Kidney capillary endothelial cell (primary cell): Measurements from ENCODE around the gene RAB22A.

Experiments
- DNase-seq: peaks from one replicate; pipeline ENCODE4 v3.0.0-alpha.2; 2018; ENCODE audit warnings: low spot score

The RAB22A gene

DNA sequence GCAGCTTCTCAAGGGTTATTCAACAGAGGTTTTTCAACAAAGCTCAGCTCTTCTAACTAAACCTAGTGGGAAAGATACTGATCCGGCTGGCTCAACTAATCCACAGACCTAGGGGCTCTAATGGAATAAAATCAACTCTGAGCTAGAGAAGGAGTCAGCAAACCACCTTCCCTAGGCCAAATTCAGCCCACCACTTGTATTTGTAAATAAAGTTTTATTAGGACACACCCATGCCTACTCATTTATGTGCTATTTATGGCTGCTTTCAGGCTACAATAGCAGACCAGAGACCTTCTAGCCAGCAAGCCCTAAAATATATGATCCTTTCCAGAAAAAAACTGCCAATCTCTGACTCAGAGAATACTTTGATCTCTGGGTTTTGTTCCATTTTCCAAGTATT, 6.0 kb upstream of the RAB22A start:
- no peak for DNase-seq

DNA sequence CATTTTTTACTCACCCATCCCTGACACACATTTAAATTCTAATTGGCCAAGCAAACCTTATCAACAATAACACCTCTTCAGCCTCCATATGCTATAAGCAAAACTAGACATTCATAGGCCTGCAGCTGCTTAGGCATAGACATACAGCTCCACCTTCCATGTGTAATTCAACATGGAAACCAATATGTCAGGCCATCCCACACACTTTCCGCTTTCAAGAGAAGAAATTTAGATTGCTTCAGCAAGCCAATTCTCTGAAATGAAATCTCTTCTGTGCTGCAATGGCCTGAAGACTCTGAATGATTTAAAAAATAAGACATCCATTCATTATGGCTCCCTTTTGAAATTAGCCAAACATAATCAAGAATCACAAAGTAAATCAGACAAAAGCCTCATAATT, 4.5 kb upstream of the RAB22A start:
- DNase-seq = no peak

DNA sequence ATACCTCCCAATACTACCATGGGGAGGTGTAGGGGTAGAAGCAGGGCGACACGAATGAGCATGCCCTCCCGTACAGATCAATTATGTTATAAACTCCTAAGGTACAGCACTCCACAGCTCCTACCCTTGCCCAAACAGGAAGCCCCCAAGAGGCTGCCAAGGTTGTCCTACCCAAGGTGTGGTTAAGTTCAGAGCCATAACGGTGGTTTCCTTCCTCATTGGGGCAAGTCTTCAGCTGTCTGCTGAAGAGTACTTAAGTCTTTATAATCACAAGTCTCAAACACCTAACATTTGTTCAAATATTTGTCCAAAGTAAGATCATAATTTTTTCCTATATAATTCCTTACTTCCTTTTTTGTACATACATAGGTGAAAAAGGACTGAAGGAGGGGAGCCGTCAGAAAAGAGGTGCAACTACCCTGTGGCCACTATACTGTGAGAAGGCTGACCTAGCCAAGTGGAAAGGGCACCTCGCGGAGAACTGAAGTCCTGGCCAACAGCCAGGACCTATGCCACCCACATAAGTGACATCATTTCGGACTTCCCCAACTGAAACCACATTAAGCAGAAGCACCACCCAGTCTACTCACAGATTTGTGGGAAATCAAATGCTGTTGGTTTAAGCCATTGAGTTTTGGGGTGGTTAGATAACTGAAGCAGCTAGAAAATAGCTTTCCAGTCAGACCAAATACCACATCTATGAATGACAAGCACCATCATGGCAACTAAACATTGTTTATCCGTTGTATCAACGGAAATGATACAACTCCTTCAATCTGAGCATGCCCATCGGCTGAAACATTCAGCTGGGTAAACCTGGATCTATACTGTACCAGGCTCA, 2.9 kb upstream of the RAB22A start:
- DNase-seq = no peak

DNA sequence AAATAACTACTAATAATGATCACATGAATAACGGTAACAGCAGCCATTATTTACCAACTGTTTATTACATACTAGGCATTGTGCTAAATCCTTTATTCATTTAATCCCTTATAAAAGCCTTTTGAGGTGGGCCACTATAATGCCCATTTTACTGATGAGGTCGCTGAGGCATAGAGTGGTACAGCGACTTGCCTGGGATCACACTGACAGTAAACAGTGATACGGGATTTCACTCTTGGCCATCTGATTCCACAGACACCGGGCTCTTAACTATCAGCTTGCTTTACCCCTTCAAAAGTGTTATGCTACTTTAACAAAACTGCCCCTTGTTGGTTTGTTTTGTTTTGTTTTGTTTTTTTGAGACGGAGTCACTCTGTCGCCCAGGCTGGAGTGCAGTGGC, 2.2 kb upstream of the RAB22A start:
- DNase-seq = no peak

DNA sequence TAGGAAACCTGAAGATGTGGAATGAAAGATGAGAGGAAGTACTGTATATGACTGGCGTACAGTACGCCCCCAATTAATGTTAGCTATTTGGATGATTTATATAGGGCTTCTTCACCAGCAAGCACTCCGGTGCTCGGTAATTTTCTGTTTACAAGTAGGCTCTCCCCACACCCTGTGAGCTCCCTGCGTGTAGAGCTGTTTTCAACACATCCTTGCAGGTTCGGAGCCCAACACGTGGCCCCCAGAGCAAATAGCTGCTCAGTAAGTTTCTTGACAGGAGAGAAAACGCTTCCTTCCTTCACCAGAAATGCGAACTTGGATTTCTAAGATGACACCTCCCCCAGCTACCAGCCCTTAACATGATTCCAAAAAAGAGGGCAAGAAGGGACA, 1.2 kb upstream of the RAB22A start:
- DNase-seq = no peak

DNA sequence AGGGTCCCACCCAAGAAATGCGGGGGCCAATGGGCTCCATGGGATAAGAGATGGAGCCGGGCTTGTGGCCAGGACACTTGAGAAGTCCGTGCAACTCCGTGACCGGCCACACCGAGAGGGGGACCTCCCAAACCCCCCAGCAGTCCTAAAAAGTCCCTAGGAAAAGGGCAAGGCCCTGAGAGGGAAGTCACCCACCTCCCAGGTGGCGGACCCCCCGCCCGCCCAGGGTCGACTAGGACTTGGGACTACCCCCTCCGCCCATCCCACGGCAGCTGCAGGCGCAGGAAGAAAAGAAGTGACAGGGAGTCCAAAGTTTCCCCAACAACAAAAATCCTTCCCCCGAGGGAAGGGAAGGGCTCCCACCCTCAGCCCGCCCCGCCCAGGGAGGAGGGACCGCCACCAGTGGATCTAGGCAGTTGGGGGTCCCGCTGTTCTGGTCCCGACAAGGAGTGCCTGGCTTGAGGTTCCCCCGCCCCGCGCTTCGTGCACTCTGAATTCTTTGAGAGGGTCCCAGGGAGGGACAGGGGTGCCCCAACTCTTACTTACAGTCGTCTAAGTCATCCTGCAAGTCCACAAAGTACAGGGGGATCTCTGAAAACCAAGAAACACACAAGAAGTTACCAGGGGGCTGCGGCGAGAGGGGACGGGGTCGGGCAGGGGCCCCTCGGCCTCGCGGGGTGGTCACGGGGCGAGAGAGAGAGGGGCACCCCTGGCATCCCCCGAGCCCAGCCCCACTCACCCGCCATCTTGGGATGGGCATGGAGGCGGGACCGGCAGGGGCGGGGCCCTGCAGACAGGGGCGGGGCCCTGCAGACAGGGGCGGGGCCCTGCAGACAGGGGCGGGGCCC, 611 bp upstream of the RAB22A start:
- DNase-seq = no peak

DNA sequence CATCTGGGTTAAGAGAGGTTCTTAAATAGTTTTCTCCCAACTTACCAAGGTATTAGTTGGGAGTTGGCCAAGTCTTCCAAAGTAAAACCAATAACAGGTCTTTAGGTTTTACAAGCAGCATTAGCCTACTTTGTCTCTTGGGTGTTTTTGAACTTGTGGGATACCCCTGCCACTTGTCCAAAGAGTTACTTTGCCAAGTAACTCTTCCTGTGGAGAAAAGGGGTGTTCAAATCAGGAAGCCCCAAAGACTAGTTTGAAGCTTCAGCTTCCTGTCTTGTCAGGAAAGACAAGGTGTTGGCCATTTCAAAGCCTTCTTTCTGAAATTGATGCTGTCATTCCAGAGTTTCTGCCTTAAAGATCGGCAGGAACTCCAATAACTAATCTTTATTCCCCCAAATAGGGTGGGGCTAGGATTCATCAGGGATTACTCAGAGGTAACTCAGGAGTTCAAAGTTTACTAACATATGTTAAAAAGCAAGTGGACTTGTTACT, 822 bp downstream of the RAB22A start:
- peak; percentile 30 for DNase-seq

DNA sequence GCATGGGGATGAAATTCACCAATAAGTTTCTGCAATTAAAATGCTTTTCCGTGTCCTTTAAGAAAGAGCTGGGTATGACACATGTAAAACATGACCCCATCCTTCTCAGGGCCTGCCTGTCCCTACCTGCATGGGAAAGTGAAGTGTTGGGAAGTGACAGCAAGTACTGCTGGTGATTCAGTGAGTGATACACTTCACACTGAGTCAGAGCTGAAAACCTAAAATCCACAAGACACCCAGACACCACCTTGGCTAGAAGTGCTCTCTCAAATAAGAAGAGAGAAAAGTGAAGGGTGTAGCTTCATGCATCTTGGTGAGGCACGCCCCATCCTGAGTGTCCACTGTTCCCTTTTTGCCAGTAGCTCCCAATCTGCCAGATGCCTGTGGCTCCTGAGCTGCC, 3.3 kb downstream of the RAB22A start:
- no peak for DNase-seq

DNA sequence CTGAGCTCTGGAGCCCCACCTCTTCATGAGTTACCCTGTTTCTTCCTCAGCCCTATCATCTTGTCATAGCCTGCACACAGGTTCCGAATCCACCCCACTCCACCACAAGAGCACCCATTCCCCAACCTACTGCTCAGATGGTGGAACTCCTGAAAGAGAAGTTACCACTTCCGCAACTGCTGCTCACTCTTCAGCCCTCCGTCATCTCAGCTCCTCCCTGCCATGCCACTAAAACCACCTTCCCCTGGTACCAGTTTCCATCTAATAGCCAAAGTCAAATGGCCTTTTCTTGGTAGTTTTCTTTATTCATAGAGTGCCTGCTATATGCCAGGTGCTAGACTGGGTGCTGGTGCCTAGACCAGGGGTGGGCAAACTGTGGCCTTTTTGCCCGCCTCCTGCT, 3.9 kb downstream of the RAB22A start:
- DNase-seq = no peak

DNA sequence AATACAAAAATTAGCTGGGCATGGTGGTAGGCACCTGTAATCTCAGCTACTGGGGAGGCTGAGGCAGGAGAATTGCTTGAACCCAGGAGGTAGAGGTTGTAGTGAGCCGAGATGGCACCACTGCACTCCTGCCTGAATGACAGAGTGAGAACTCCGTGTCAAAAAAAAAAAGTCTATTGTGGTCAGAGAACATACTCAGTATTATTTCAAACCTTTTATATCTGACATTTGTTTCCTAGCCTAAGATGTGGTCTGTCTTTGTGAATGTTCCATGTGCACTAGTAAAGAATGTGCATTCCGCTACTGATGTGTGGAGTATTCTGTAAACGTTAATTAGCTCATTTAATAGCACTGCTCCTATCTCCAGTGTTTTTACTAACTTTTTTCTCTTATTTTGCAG, 11.7 kb downstream of the RAB22A start:
- DNase-seq = no peak

DNA sequence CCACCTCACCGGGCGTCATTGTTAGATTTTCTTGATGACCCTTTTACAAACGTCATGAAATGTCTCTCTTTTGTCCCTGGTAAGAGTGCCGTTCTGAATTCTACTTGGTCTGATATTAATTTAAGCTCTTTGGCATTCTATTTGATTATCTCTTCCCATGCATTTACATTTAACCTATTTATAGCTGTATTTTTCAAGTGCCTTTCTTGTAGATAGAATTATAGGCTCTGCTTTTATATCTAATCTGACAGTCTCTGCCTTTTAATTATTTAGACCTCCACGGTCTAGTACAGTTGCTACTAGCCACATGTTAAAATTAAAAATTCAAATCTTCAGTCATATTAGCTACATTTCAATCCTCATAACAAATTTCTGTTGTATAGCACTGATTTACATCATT, 12.6 kb downstream of the RAB22A start:
- no peak for DNase-seq

DNA sequence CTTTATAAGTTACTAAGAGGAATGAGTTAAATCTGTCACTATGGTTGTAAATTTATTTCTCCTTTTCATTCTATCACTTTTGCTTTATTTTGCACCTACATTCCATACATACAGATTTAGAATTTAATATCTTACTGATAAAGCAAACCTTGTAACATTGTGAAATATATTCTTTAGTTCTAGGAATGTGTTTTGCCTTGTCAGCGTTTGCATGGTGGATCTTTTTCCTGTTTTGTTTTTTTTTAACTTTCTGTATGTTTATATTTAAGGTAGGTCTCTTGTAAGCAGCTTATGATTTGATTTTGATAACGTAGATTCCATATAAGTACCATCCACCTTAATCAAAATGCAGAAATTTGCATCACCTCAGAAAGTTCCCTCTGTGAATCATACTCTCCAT, 16.4 kb downstream of the RAB22A start:
- no peak for DNase-seq

DNA sequence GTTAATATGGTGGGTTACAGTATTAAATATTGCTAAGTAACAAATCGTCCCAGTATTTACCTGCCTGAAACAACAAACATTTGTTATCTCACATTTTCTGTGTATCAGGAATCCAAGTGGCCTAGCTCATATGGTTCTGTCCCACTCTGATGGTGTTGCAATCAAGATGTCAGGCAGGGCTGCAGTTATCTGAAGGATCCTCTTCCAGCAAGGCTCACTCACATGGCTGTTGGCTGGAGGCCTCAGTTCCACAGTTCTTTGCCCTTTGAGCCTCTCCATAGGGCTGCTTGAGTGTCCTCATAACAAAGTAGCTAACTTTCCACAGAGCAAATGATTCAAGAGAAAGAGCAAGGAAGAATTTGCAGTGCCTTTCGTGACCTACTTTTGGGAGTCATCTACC, 17.7 kb downstream of the RAB22A start:
- DNase-seq = no peak

DNA sequence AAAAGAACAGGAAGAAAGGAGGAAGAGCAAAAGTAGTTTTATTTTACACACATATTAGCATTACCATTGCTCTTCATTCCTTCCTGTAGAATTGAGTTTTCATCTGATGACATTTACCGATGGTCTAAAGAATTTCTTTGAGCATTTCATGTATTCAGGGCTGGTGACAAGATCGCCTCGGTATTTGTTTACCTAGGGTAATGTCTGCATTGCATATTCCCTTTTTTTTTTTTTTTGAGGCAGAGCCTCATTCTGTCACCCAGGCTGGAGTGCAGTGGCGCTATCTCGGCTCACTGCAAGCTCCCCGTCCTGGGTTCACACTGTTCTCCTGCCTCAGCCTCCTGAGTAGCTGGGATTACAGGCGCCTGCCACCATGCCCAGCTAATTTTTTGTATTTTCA, 19.3 kb downstream of the RAB22A start:
- no peak for DNase-seq

DNA sequence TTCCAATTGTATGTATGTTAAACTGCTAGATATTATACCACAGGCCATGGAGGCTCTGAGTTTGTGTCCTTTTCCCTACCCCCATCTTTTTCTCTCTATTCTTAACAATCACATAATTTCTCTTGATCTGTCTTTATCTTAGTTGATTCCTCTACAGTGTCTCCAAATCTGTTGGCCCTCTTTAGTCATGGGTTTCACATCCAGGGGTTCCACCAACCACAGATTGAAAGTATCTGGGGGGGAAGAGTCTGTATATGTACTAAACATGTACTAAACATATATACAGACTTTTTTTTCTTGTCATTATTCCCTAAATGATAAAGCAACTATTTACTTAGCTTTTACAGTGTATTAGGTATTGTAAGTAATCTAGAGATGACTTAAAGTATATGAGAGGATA, 20.2 kb downstream of the RAB22A start:
- DNase-seq = no peak

DNA sequence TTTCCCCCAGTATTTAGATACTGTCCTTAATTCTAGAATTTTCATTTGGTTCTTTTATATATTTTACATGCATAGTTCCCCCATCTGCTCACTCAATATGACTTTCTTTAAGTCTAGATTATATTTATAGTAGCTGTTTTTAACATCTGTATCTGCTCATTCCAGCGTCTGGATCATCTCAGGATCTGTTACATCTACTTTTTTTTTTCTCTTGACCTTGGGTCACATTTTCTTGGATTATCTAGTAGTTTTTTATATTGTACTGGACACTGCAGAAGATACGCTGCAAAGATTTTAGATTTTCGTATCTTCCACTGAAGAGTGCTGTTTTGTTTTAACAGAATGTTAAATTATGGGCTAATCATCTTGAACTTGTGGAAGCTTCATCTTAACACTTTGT, 20.7 kb downstream of the RAB22A start:
- no peak for DNase-seq

DNA sequence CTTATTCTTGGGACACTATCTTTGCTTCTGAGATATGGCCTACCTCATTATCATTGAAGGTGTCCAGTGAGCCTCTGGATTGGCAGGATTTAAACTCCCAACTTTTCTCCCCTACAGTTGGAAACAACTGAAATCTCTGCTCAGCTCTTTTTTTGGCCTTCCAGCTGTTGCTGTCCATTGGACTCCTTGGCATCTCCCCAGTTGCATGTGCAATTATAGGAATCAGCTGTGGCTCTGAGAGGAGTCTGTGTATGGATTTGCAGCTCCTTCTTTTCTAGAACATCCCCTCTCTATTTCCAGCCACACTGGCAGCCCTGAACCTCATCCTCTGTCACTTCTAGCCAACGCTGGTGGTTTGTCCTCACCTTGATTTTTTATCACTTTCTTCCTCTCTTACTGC, 21.2 kb downstream of the RAB22A start:
- DNase-seq = no peak

DNA sequence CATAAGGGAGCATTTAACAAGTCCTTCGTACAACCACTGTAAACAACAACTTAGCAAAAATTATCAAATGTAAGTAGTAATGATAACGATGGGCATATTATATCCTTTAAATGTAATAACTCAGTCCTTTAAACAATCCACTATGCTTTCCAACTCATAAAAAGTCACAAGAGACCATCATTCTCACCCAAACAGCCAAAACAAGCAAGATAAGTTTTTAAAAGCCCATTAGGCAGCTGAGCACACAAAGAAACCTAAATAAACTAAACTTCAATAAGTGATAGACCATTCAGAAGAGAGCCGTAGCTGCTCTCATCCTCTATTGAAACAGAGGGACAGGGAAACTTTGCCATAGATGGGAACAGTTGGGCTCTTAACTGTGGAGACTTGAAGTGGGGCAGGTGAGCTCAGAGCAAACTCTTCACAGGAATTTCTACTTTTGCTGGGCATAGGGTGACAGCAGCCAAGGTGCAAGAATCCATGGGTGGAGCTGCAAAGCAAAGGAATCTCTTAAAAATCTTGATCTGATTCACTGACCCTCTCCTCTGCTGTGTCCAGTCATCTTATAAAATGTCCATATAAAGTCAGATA, 22.5 kb downstream of the RAB22A start:
- DNase-seq = no peak

DNA sequence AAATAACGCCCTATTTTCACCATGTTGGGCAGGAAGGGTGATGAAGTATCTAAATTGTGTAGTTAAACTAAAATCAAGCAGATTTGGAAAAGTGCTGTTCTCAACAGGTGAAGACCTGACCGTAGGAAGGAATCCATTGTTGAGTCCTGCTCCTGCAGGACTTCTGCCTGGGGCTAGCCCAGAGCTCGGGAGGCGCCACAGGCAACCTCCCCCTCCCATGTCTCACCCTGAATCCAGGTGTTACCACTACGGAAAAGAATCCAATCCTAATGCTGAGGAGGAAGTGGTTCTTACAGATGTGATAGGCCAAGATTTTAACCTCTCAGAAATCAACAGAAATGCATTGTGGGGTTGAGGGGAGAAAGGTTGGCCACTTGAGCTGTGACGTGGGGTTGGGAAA, 30.2 kb downstream of the RAB22A start:
- no peak for DNase-seq

DNA sequence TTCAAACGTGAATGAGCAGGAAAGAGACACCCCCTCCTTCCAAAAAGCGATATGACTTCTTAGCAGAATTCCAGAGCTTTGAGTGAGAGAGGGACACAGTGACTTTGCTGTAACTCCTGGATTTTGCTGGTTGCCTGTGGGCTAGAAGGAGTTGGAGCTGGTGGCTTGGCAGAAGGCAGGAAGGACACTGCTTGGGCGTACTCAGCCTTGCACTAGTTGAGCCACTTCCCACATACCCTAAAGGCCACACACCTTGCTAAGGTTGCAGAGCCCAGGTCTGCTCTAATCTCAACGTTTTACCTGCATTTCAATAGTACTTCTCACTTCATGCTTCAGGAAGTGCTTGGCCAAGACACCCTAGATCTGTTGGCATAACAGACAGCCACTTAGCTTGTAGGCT, 30.6 kb downstream of the RAB22A start:
- DNase-seq = no peak

DNA sequence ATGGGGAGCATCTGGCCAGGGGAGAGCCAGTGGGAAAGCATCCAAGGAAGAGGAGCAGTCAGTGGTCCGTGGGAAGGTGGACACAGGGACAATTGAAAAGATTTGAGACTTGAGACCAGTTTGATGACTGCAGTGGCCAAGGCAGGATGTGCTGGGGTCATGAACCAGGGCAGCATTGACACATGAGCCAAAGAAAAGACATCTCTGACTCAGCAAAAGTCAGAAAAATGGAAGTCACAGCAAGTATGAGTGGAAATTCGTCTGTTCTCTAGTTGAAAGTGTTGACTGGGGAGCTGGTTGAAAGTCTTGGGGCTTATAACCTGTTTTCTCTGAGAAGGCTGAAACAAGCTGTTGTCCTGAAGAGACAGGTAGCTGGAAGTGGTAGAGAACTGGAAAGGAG, 31.3 kb downstream of the RAB22A start:
- peak; percentile 63 for DNase-seq

DNA sequence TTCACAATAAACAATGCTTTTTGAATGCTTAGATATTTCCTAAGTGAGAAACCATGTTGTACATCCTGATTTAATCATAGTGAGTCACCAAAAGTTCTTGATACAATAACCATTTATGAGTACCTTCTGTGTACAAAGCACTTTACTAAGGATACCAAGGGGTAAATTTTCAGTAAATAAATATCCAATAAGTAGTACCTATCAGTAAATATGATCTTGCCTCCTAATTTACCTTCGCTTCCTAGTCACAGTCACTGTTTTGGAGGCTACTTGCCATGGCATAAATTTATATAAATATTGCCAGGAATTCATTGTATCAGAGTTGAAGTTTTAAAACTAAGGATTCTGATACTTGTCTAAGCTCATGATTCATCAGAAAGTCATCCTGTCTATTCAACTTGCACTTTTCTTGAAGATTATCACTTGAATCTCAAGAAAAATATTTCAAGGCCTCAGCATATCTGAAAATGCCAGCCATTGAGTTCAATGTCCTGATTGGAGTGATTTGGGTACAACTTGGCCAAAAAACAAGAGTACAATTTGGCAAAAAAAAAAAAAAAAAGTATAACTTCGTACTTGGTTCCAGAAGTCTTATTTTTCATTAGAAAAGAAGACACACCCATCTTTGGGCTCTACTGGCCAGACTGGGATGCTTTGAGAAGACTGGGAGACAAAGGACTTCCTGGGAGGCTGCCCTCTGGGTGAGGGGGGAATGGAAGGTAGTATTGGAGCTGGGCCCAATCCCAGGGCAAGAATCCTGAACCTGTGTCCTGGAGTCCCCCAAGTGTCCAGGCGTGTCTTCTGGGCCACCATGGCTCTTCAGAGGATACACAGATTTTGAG, 32.8 kb downstream of the RAB22A start:
- peak; percentile 87 for DNase-seq
